HG02759 (cell line): Measurements from ENCODE around the gene NDST4.

Source experiments
- ATAC-seq: cut with Tn5 transposase; IDR thresholded peaks from one replicate; pipeline ENCODE4 v1.9.1; 2021; ENCODE audit warnings: mild to moderate bottlenecking, moderate library complexity; ENCODE audit not compliant: unreplicated experiment

The NDST4 gene

DNA sequence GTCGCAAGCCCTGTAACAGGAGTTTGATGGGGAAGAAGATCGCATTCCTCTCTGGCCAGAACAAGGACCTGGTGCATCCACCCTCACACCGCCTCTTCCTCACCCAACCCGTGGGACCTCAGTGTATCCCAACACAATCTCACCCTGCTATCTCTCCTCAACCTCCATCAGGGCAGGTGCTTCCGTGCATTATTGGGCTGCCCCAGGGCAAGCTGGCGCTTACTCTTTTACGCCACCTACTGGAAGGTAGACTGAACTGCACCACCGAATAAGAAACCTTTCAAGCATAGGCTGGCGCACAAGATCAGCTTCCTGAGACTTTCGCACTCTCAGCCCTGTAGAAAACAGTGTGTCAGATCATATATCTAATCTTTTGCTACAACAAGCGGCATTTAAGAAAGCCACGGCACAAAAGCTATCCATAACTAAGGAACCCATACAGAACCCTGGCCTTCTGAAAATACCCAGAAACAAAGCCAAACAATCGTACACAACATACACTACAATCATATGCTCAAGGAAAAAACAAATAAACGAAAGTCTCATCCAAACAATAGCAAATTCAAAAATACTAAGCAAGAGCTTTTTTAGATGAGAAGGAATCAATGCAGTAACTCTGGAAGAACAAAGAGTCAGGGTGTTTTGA, 305.5 kb downstream of the NDST4 start:
- ATAC-seq: peak; percentile 100

- peak; percentile 30 for ATAC-seq
Measured at GRCh38 chr4:114807357-114807756, 306.1 kb downstream of the NDST4 start.

DNA sequence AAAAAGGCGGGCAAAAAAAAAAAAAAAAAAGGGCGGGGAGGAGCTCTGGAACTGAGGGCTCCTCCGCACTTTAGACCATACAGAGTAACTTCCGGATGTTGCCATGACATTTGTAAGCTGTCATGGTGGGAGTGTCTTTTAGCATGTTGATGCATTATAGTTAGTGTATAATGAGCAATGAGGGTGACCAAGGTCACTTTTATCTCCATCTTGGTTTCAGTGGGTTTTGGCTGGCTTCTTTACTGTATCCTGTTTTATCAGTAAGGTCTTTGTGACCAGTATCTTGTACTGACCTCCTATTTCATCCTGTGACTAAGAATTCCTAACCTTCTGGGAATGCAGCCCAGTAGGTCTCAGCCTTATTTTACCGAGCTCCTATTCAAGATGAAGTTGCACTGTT, 321.4 kb downstream of the NDST4 start:
- no peak for ATAC-seq

GRCh38 chr4:114785570-114785969, 327.9 kb downstream of the NDST4 start:
- ATAC-seq: no peak

DNA sequence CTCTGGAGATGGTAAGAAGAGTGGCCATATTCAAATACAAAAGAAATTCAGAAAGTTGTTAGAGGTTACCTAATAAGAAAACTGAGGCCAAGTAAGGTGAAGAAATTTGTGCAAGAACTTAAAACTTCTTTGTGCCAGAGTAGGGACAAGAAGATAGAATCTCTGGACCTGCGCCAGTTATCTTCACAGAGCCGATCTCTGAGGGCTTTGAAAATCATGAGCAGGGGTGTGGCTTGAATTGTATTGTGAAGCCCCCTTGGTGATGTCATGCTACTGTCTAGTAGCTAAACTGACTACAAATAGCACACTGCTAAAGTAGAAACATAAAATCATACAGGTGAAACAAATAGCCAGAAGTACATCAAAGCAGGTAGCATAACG, 330.2 kb downstream of the NDST4 start:
- ATAC-seq: no peak

GRCh38 chr4:114782415-114783214, 330.8 kb downstream of the NDST4 start:
- no peak for ATAC-seq

DNA sequence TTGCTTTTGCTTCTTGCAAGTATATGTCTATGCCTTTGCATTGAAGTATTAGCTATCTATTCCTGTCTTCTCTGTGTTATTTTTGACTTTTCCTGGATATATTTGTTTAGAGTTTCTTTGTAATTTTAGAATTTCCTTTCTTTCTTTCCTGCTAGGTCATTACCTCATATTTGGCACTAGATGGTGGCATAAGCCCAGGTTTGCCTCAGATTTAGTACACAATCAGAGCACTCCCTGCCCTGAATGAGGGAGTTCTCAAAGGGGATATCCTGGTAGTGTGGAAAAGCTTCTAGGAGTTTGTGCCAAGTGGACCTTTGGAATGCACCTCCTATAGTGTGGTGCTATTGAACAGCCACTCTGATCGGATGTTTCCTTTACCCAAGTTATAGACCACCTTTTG, 333.2 kb downstream of the NDST4 start:
- ATAC-seq: no peak
